Urinary bladder (tissue), 4 donors: Measurements from ENCODE around the gene TFF2. TPM values are rescaled to one million over a fixed set of nuclear protein-coding genes. Genes with fewer than 3 reads are reported as not detected.

ENCODE experiments used
- DNase-seq: peaks from one replicate; pipeline ENCODE4 v3.0.0-alpha.2; 2015; ENCODE audit errors: extremely low spot score
- H3K27ac ChIP-seq: one replicate; pipeline ENCODE4 v1.5.1; 2013; ENCODE audit warnings: low read depth, mild to moderate bottlenecking, moderate library complexity
- H3K36me3 ChIP-seq: one replicate; pipeline ENCODE4 v1.6.1; 2013; ENCODE audit warnings: mild to moderate bottlenecking, moderate library complexity; ENCODE audit not compliant: insufficient read depth
- H3K4me1 ChIP-seq: one replicate; pipeline ENCODE4 v1.6.1; 2013; ENCODE audit warnings: mild to moderate bottlenecking, moderate library complexity; ENCODE audit not compliant: insufficient read depth
- H3K4me3 ChIP-seq: one replicate; pipeline ENCODE4 v1.5.1; 2013; ENCODE audit warnings: low read depth, low read length
- WGBS: extraction: QIAGEN DNeasy Blood & Tissue Kit; methylation state at CpG from one replicate; pipeline ENCODE4 v1.1.7; 2013; 5-methylcytosine and 5-hydroxymethylcytosine counted together
- polyA plus RNA-seq: library from polyadenylated mRNA; stranded (reverse); fragments of 200-250 nt; gene quantifications from one replicate; pipeline ENCODE4 v1.2.3, GENCODE V29; 2013
- total RNA-seq: library from RNA; depleted of rRNA; stranded (reverse); fragments of >200 nt; gene quantifications from one replicate; pipeline ENCODE4 v1.2.3, GENCODE V29; 2014
- donor health status: healthy with polysubstance abuse.
- donor health status: healthy.

The TFF2 gene
- total and polyA plus RNA-seq, 2 donors = not detected

- 82% methylated on average over 10 of the region's 10 CpGs for WGBS
Observed at GRCh38 chr21:42321231-42321630, 29.6 kb downstream of the TFF2 start.

GRCh38 chr21:42320791-42321190 is 30.0 kb downstream of the TFF2 start:
- Histone ChIP-seq H3K27ac (no peak overlapping the region), H3K36me3 (no peaks in the 10 kb centered on the region), H3K4me3 (no peak overlapping the region), H3K4me1 (no peaks in the 10 kb centered on the region)
- no peak for DNase-seq
- 92% methylated on average over 8 of the region's 8 CpGs for WGBS

More at GRCh38 chr21:42321231-42321630, 29.6 kb downstream of the TFF2 start:
- no peaks in the 10 kb centered on the region for H3K36me3 ChIP-seq
- H3K4me3 ChIP-seq = no peak overlapping the region
- no peak for DNase-seq
- no peak overlapping the region for H3K27ac ChIP-seq
- no peaks in the 10 kb centered on the region for H3K4me1 ChIP-seq

- DNase-seq = no peak
- no peaks in the 10 kb centered on the region for H3K4me1 ChIP-seq
- no peak overlapping the region for H3K27ac ChIP-seq
- WGBS = 65% methylated on average over 17 of the region's 17 CpGs
- no peaks in the 10 kb centered on the region for H3K36me3 ChIP-seq
- no peak overlapping the region for H3K4me3 ChIP-seq
Observed at GRCh38 chr21:42319851-42320572, 30.8 kb downstream of the TFF2 start.

GRCh38 chr21:42319376-42319775 is 31.4 kb downstream of the TFF2 start:
- DNase-seq = no peak
- WGBS = 71% methylated on average over 10 of the region's 10 CpGs

GRCh38 chr21:42317826-42318746 is 32.7 kb downstream of the TFF2 start:
- Histone ChIP-seq H3K36me3 (no peaks in the 10 kb centered on the region), H3K27ac (no peak overlapping the region), H3K4me3 (no peak overlapping the region), H3K4me1 (no peaks in the 10 kb centered on the region)
- WGBS = 74% methylated on average over 20 of the region's 20 CpGs
- no peak for DNase-seq

More at GRCh38 chr21:42319376-42319775, 31.4 kb downstream of the TFF2 start:
- Histone ChIP-seq H3K36me3 (no peaks in the 10 kb centered on the region), H3K27ac (no peak overlapping the region), H3K4me1 (no peaks in the 10 kb centered on the region), H3K4me3 (no peak overlapping the region)

- H3K4me3 ChIP-seq = no peak overlapping the region
- no peak overlapping the region for H3K27ac ChIP-seq
- no peak for DNase-seq
- WGBS = 71% methylated on average over 8 of the region's 8 CpGs
- H3K36me3 ChIP-seq = no peaks in the 10 kb centered on the region
- H3K4me1 ChIP-seq = no peaks in the 10 kb centered on the region
Observed at GRCh38 chr21:42317341-42317741, 33.5 kb downstream of the TFF2 start.

GRCh38 chr21:42316891-42317290 is 33.9 kb downstream of the TFF2 start:
- Histone ChIP-seq H3K27ac (no peak overlapping the region), H3K36me3 (no peaks in the 10 kb centered on the region), H3K4me1 (no peaks in the 10 kb centered on the region), H3K4me3 (no peak overlapping the region)
- DNase-seq = no peak
- WGBS = 87% methylated on average over 16 of the region's 16 CpGs

GRCh38 chr21:42315296-42315891 is 35.4 kb downstream of the TFF2 start, which contains the start of gene TFF3:
Gene TFF3 (minus strand): TSS chr21:42315409. CDS start chr21:42315374, 35 bp downstream.
- H3K4me3 ChIP-seq = no peak within 1 kb of the TSS
- WGBS = 69% methylated on average over 15 of the region's 15 CpGs
- no peaks in the 10 kb centered on the region for H3K4me1 ChIP-seq
- H3K27ac ChIP-seq = no peak within 1 kb of the TSS
- no peaks in the 10 kb centered on the region for H3K36me3 ChIP-seq
- no peak for DNase-seq

GRCh38 chr21:42314616-42315295 is 36.0 kb downstream of the TFF2 start:
- Histone ChIP-seq H3K27ac (no peak overlapping the region), H3K4me1 (no peaks in the 10 kb centered on the region), H3K4me3 (no peak overlapping the region), H3K36me3 (no peaks in the 10 kb centered on the region)
- 89% methylated on average over 6 of the region's 6 CpGs for WGBS
- DNase-seq = no peak

- H3K36me3 ChIP-seq = no peaks in the 10 kb centered on the region
- DNase-seq = no peak
- H3K4me3 ChIP-seq = no peak overlapping the region
- no peak overlapping the region for H3K27ac ChIP-seq
- H3K4me1 ChIP-seq = no peaks in the 10 kb centered on the region
- WGBS = 27% methylated on average over 13 of the region's 13 CpGs
Observed at GRCh38 chr21:42313501-42313969, 37.3 kb downstream of the TFF2 start.

GRCh38 chr21:42312626-42313104 is 38.1 kb downstream of the TFF2 start:
- Histone ChIP-seq H3K36me3 (no peaks in the 10 kb centered on the region), H3K4me3 (no peak overlapping the region), H3K4me1 (no peaks in the 10 kb centered on the region), H3K27ac (no peak overlapping the region)
- DNase-seq = no peak
- 81% methylated on average over 16 of the region's 16 CpGs for WGBS

- no peak for DNase-seq
- WGBS = 83% methylated on average over 21 of the region's 21 CpGs
- Histone ChIP-seq H3K36me3 (no peaks in the 10 kb centered on the region), H3K4me1 (no peaks in the 10 kb centered on the region), H3K4me3 (no peak overlapping the region), H3K27ac (no peak overlapping the region)
Observed at GRCh38 chr21:42311816-42312625, 38.8 kb downstream of the TFF2 start.
